Femur (tissue), 1 donor: ENCODE results near the gene POU6F2.

ENCODE experiments used
- DNase-seq: peaks from one replicate; pipeline ENCODE4 v3.0.0-alpha.2; 2017

Gene POU6F2

DNA sequence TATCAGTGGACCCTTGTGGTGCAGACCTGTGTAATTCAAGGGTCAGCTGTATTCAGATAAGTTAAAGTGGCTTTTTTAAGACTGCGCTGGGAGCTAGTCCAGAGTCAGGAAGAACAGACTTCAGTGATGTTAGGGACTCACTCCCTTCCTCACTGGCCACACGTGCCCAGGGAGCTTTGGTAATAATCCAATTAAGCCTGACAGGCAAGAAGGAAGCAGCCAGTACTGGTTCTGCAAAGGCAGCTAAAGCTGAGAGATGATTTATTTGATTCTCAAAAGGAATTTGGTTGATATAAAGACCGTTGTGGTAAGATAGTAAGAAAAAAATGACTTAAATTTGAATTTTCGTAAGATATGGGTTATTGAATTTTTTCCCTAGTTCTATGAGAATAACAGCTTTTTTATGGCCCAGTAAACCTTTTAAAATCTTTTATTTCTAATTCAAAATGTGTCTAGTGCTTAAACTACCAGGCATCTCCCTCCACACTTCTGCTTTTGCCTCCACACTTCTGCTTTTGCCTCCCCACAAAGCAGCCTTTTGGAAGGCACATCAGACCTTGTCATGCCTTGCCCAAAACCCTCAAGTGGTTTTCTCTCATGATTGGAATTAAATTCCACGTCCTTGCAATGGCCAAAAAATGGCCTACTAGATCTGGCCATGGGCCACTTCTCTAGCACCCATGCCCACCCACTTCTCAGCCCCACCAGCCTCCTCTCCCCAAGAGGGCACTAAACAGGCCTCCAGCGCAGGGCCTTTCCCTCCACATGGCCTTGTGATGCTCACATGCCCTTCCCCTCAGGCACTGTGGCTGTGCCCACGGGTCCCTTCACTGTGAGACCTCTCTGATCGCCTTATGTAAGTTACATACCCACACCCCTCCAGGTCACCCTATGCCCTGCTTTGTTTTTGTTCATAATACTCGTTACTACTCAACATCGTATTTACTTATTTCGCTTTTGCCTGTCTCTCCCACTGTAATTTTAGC lies 92.5 kb downstream of the POU6F2 start:
- DNase-seq = no peak

DNA sequence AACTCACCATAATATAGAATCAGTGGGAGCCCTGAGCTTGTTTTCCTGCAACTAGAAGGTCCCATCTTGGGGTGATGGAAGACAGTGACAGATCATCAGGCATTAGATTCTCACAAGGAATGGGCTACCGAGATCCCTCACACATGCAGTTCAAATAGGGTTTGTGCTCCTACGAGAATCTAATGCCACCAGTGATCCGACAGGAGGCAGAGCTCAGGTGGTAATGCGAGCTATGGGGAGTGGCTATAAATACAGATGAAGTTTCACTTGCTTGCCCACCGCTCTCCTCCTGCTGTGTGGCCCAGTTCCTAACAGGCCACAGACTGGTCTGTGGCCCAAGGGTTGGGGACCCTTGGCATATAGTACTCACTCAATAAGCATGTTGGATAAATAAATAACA lies 93.4 kb downstream of the POU6F2 start:
- no peak for DNase-seq

GRCh38 chr7:39073432-39073831 lies 95.7 kb downstream of the POU6F2 start:
- DNase-seq = peak; percentile 58

GRCh38 chr7:39075210-39075609 lies 97.5 kb downstream of the POU6F2 start:
- DNase-seq = no peak

DNA sequence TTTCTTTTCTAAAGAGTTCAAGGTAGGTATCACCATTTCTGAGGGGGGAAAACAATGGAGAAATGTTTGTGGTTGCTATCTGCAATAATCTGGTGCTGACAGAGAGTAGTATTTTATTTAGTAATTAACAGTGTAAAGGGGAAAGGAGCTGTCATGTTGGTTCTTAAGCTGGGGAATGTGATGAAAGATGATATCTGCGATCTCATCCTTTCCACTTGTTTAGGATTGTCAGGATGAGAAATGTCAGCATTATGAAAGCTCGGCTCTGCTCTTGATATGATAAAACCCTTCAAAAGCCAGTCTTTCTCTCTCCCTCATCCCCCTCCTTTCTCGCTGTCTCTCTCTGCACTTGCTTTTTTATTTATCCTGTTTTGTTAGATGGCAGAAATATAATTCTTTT lies 106.1 kb downstream of the POU6F2 start:
- DNase-seq = no peak

DNA sequence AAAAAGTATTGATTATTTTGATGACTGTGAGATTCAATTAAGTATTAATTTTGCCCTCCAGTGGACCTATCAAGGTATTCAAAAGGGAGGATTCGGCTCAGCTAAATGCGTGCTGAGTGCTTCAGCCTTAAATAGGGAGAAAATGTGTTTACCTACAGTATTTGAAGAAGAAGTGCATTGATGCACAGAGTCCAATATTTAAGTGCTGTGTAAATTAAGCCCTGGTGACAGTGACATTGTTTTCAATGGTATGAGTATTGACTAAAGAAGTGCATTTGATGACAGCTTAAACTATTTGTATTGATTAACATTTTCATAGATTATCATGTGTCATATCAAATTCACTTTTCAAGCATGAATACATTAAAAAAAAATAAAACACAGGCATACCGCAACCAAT lies 106.6 kb downstream of the POU6F2 start:
- no peak for DNase-seq

DNA sequence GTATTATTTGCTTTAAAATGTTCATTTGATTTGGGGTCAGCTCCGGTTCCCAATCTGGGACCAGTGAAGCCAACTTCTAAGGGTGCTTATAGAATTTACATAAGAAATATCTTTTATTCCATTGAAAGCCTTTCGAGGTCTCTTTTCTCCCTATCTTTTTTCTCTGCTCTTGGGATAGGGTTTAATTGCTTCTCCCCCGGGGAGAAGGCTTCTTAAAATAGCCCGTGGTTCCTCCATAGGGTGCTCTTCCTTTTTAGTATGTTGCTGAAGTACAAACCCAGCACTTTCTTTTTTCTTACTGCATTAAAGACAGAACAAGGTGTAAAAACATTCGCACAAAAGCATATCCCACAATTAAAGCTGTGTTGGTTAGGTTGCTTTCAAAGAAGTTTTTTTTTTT lies 107.5 kb downstream of the POU6F2 start:
- no peak for DNase-seq

DNA sequence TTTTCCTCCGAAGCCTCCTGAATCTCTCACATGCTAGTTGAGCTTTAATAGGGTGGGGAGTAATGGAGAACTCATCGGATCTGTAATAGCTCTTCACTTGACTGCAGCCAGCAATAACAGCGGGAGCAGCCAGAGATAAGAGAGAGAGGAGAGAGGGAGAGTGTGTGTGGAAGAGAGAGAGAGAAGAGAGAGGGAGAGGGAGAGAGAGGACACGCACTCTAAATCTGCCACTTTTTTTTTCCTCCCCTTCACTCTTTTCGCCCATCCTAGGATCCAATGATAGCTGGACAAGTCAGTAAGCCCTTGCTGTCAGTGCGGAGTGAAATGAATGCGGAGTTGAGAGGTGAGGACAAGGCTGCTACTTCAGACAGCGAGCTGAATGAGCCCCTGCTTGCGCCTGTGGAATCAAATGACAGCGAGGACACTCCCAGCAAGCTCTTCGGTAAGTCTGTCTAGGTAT lies 107.9 kb downstream of the POU6F2 start:
- peak; percentile 27 for DNase-seq

- no peak for DNase-seq
Measured at GRCh38 chr7:39086638-39087360, 109.1 kb downstream of the POU6F2 start.

GRCh38 chr7:39088730-39089593 lies 111.3 kb downstream of the POU6F2 start:
- DNase-seq = no peak

DNA sequence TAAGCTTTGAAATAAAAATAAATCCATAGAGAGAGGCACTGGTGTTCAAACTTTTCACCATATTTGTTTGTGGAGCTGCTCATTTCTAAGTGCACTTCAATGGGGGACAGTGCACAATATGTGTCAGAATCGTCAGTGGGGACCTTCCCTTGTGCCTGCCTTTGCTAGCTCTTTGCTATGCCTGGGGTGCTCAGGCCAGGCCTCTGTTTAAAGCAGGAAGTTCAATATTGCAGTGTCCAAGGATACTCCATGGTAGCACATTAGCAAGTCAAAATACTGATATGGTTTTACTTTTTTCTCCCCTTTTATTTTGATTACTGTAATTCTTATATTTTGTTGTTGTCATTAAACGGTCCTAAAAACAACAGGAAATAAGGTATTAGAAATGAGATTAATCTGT lies 113.4 kb downstream of the POU6F2 start:
- no peak for DNase-seq

GRCh38 chr7:39091774-39092173 lies 114.1 kb downstream of the POU6F2 start:
- no peak for DNase-seq

DNA sequence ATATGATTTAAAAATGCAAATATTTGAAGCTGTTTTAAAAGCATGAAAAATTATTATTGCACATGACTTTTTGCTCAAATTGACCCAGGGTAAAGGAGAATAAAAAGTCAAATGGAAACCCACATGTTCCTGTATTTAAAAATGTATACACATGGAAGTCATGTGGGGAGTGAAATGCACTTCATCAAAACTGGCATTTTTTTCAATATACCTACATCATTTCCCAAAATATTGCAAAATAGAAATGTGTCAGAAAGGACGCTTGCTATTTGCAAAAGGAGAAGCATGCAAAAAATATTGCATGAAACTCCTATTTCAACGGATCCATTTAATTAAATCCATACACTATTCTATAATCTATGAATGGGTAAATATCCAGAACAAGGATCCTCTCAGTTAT lies 117.0 kb downstream of the POU6F2 start:
- no peak for DNase-seq

GRCh38 chr7:39095875-39096619 lies 118.3 kb downstream of the POU6F2 start:
- DNase-seq = no peak

DNA sequence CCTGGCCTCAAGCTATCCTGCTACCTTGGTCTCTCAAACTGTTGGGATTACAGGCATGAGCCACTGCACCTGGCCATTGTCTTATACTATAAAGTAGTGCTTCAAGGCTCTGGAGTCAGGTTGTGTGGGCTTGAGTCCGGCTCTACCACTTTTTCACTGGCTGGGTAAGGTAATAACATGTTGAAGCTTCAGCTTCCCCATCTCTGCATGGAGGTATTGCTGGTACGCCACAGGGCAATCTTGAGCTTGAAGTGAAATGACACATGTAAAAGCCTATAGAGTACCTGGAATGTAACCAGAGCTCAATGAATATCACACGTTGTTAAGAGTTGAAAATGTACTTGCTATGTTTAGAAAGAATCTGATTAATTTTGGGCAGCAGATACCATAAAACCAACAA lies 120.8 kb downstream of the POU6F2 start:
- no peak for DNase-seq

- no peak for DNase-seq
Measured at GRCh38 chr7:39099146-39099545, 121.4 kb downstream of the POU6F2 start.

DNA sequence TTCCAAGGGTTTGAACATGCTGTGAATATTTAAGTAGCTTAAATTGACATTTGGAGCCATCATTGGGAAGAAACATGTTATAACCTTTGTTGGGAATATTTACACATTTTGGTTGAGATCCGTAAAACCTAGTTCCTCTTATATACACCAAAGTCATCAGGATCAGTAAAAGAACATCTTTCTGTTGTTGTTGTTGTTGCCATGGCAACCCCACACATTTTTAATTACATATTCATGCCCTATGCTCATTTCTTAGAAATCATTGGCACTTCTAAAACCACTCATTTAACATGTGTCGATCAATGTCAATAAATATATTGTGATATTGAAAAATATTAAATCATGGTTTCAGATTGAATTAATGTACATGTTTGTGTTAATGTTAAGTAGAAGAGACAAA lies 122.6 kb downstream of the POU6F2 start:
- DNase-seq = no peak

GRCh38 chr7:39102234-39102633 lies 124.5 kb downstream of the POU6F2 start:
- no peak for DNase-seq

DNA sequence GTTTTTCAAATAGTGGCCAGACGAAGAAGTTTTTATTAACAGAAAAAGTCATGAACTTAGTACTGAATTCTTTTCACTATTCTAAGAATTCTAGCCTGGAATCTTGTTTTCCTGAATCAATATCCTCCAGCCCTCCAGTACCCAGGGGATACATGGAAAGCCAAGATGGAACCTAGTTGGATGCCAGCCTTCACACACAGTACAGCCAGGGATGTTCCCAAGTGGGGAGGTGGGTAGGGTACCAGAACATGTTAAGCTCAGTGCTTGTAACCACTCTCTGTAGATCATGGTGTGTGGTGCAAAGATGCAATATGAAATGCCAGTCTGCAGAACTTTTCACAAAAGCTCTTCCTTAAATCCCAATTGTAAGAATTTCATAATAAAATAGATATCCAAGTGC lies 128.0 kb downstream of the POU6F2 start:
- no peak for DNase-seq

DNA sequence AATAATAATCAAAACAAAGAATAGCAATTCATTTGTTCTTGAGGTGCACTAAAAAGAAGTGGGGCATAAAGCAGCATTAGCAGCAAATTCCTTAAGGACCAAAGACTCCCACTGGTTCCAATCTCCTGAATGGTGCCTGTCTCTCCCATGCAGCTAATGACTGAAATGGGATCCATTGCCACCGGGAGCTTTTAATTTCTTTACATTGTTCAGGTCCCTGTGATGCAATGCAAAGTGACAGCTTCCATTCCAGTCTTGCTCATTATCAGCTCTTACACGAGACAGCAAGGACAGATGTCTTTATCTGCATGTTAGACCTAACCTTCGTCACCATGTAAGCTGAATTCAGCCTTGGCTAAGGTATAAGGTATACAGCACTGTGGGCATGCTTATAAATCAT lies 148.1 kb downstream of the POU6F2 start:
- DNase-seq = no peak

GRCh38 chr7:39127058-39127457 lies 149.3 kb downstream of the POU6F2 start:
- no peak for DNase-seq

DNA sequence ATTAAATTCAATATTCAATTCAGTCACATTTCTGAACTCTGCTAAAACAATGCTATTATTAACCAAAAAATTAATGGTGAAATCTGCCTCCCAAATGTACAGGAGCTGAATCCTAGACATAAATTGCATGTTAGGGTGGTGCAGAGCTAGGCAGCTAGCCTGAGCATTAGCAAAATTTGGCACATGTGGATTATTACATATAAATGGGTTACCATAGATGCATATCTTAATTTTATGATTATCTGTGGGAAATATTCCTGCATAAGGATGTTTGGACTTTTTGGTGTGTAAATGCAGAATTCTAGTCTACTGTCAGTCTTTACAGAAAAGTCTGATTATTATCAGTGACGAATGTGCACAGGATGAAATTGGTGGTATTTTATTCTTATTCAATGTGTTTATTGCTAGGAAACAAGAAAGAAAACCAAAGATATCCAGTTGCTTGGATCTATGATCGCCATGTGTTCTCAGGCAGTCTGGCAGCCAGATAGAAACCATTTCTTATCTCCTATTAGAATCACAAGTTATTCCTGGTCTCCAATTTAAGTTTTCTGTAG lies 150.7 kb downstream of the POU6F2 start:
- no peak for DNase-seq
